Central memory CD8-positive, alpha-beta T cell (primary cell): Measurements from ENCODE around the gene TUBA1C.
"Not testable (repeated sequence)": the region's sequence is repeated elsewhere in the genome, so short reads cannot be mapped to it uniquely, and the experiment has no call there.

Source experiments
- ATAC-seq: fragments of 150-1000 bp; cut with Tn5 transposase; replicated peaks from 2 replicates; pipeline ENCODE4 v1.10.0; 2022; ENCODE audit warnings: mild to moderate bottlenecking, moderate FRiP score, moderate number of reproducible peaks; ENCODE audit not compliant: poor library complexity, severe bottlenecking; ENCODE audit errors: extremely low read depth
- DNase-seq, 2 donors: peaks; one replicate each; pipeline ENCODE4 v3.0.0; 2021; ENCODE audit warnings: low spot score in 2 of 2
- H3K27ac Mint-ChIP-seq: one replicate; pipeline ENCODE4 v1.8.0; 2022; ENCODE audit warnings: low read depth, mild to moderate bottlenecking, moderate library complexity, mixed read lengths
- H3K27me3 Mint-ChIP-seq: one replicate; pipeline ENCODE4 v1.8.0; 2022; ENCODE audit warnings: mixed read lengths
- H3K36me3 Mint-ChIP-seq: one replicate; pipeline ENCODE4 v1.8.0; 2022; ENCODE audit warnings: mild to moderate bottlenecking, moderate library complexity, mixed read lengths; ENCODE audit not compliant: insufficient read depth
- H3K4me1 Mint-ChIP-seq: one replicate; pipeline ENCODE4 v1.8.0; 2022; ENCODE audit warnings: mixed read lengths
- H3K4me3 Mint-ChIP-seq: one replicate; pipeline ENCODE4 v1.8.0; 2022; ENCODE audit warnings: mild to moderate bottlenecking, moderate library complexity, mixed read lengths
- H3K9me3 Mint-ChIP-seq: one replicate; pipeline ENCODE4 v1.8.0; 2022; ENCODE audit warnings: mixed read lengths

TUBA1C gene

GRCh38 chr12:49317118-49317517 is 52.2 kb downstream of the TUBA1C start:
- H3K9me3 Mint-ChIP-seq, H3K27me3 Mint-ChIP-seq, H3K4me1 Mint-ChIP-seq, ATAC-seq, H3K27ac Mint-ChIP-seq, H3K36me3 Mint-ChIP-seq, H3K4me3 Mint-ChIP-seq, DNase-seq: not testable (repeated sequence)

GRCh38 chr12:49320411-49321103 is 55.7 kb downstream of the TUBA1C start:
- DNase-seq, H3K36me3 Mint-ChIP-seq, H3K27ac Mint-ChIP-seq, H3K9me3 Mint-ChIP-seq, ATAC-seq, H3K27me3 Mint-ChIP-seq: not testable (repeated sequence)
- Mint-ChIP-seq H3K4me3 (peak overlapping the region; percentile 91), H3K4me1 (peaks cover 22% of the 10 kb centered on the region)

GRCh38 chr12:49322367-49322707 is 57.5 kb downstream of the TUBA1C start:
- Mint-ChIP-seq H3K27ac (peak overlapping the region; percentile 86), H3K4me3 (peak overlapping the region; percentile 91)

GRCh38 chr12:49322708-49323523 is 58.0 kb downstream of the TUBA1C start, which contains the start of gene TROAP:
Gene TROAP, plus strand, starts transcription at chr12:49323255. Its CDS starts 354 bp downstream, at chr12:49323609.
- Mint-ChIP-seq H3K9me3 (no peaks in the 10 kb centered on the region), H3K36me3 (peaks cover 2% of the 10 kb centered on the region), H3K4me1 (peaks cover 22% of the 10 kb centered on the region), H3K27ac (peak within 1 kb of the TSS; percentile 86), H3K27me3 (no peaks in the 10 kb centered on the region), H3K4me3 (peak within 1 kb of the TSS; percentile 91)
- peak; percentile 99 for ATAC-seq
- DNase-seq = peak; percentile 93 to 98

More at GRCh38 chr12:49322367-49322707, 57.5 kb downstream of the TUBA1C start:
- Mint-ChIP-seq H3K27me3 (no peaks in the 10 kb centered on the region), H3K4me1 (peaks cover 22% of the 10 kb centered on the region), H3K9me3 (no peaks in the 10 kb centered on the region), H3K36me3 (peaks cover 2% of the 10 kb centered on the region)
- DNase-seq = no peak
- no peak for ATAC-seq

- DNase-seq (no peak), ATAC-seq (no peak)
- peaks cover 22% of the 10 kb centered on the region for H3K4me1 Mint-ChIP-seq
- H3K27ac Mint-ChIP-seq = peak overlapping the region; percentile 86
- H3K9me3 Mint-ChIP-seq = no peaks in the 10 kb centered on the region
- H3K27me3 Mint-ChIP-seq = no peaks in the 10 kb centered on the region
- H3K4me3 Mint-ChIP-seq = peak overlapping the region; percentile 91
- H3K36me3 Mint-ChIP-seq = peaks cover 2% of the 10 kb centered on the region
These were observed 58.7 kb downstream of the TUBA1C start for GRCh38 chr12:49323524-49324097.
